ENCODE data around the gene GRAMD4.

GRAMD4 gene

GRCh38 chr22:46662226-46662625 is 42.0 kb downstream of the GRAMD4 start:
- FAIRE-seq, result no peak
- no peak for DNase-seq (ENCODE audit: insufficient read length, low spot score)

GRCh38 chr22:46663001-46663400 is 42.8 kb downstream of the GRAMD4 start:
- TF ChIP-seq CTCF (IDR thresholded peaks at IDR 0.05; ENCODE audit: insufficient read depth, missing control alignments), result no peak
- FAIRE-seq (no peak), DNase-seq (ENCODE audit: insufficient read length, low spot score) (no peak)

More at GRCh38 chr22:46662226-46662625, 42.0 kb downstream of the GRAMD4 start:
- no peak for TF ChIP-seq CTCF (IDR thresholded peaks at IDR 0.05; ENCODE audit: insufficient read depth, missing control alignments)

- TF ChIP-seq CTCF (IDR thresholded peaks at IDR 0.05; ENCODE audit: insufficient read depth, missing control alignments), result no peak
- DNase-seq (ENCODE audit: insufficient read length, low spot score), result no peak
- FAIRE-seq, result no peak
Observed at GRCh38 chr22:46663436-46664100, 43.4 kb downstream of the GRAMD4 start.

GRCh38 chr22:46664301-46664855 is 44.2 kb downstream of the GRAMD4 start:
- no peak for TF ChIP-seq CTCF (IDR thresholded peaks at IDR 0.05; ENCODE audit: insufficient read depth, missing control alignments)
- FAIRE-seq (no peak), DNase-seq (ENCODE audit: insufficient read length, low spot score) (no peak)

- no peak for TF ChIP-seq CTCF (IDR thresholded peaks at IDR 0.05; ENCODE audit: insufficient read depth, missing control alignments)
- no peak for DNase-seq (ENCODE audit: insufficient read length, low spot score)
- FAIRE-seq, result no peak
Observed at GRCh38 chr22:46665151-46665695, 45.0 kb downstream of the GRAMD4 start.

GRCh38 chr22:46665751-46666280 is 45.6 kb downstream of the GRAMD4 start:
- no peak for DNase-seq (ENCODE audit: insufficient read length, low spot score)
- no peak for FAIRE-seq
- no peak for TF ChIP-seq CTCF (IDR thresholded peaks at IDR 0.05; ENCODE audit: insufficient read depth, missing control alignments)
